Bronchial epithelial cell (primary cell): Measurements from ENCODE around the gene DMBT1. TPM values are rescaled to one million over a fixed set of nuclear protein-coding genes. Genes with fewer than 3 reads are reported as not detected.

Experiments used
- DNase-seq: peaks from one replicate; pipeline ENCODE4 v3.0.0-alpha.2; 2010; ENCODE audit warnings: low read depth
- FAIRE-seq: peaks from 2 replicates; lab custom pipeline; 2011; peaks lifted over from hg19 to GRCh38; lab: Jason Lieb, UNC
- H3K27me3 ChIP-seq: 2 replicates; pipeline ENCODE4 v1.5.1; 2011; ENCODE audit warnings: low read length; ENCODE audit not compliant: control insufficient read depth, insufficient read depth
- H3K36me3 ChIP-seq: 2 replicates; pipeline ENCODE4 v1.5.1; 2011; ENCODE audit warnings: low read length; ENCODE audit not compliant: control insufficient read depth, insufficient read depth
- H3K4me3 ChIP-seq: 2 replicates; pipeline ENCODE4 v1.5.1; 2011; ENCODE audit warnings: mild to moderate bottlenecking, low read depth, low read length, control low read depth
- CTCF ChIP-seq: IDR thresholded peaks from 2 replicates; pipeline ENCODE4 v1.5.1; 2011; ENCODE audit warnings: mild to moderate bottlenecking, moderate library complexity, low read length, control low read depth, inconsistent platforms; ENCODE audit not compliant: insufficient read depth, severe bottlenecking
- total RNA-seq: library from RNA; depleted of rRNA; stranded (reverse); fragments of >200 nt; gene quantifications from 2 replicates; pipeline ENCODE4 v1.2.1, GENCODE V29; 2014

DMBT1 gene
- total RNA-seq, 1 donor from 2014 or later: not detected

GRCh38 chr10:122662231-122662630 is 101.7 kb downstream of the DMBT1 start:
- H3K4me3 ChIP-seq: no peak overlapping the region
- H3K27me3 ChIP-seq: no peaks in the 10 kb centered on the region
- no peaks in the 10 kb centered on the region for H3K36me3 ChIP-seq
- FAIRE-seq (no peak), DNase-seq (no peak)
- TF ChIP-seq CTCF: no peak

DNA sequence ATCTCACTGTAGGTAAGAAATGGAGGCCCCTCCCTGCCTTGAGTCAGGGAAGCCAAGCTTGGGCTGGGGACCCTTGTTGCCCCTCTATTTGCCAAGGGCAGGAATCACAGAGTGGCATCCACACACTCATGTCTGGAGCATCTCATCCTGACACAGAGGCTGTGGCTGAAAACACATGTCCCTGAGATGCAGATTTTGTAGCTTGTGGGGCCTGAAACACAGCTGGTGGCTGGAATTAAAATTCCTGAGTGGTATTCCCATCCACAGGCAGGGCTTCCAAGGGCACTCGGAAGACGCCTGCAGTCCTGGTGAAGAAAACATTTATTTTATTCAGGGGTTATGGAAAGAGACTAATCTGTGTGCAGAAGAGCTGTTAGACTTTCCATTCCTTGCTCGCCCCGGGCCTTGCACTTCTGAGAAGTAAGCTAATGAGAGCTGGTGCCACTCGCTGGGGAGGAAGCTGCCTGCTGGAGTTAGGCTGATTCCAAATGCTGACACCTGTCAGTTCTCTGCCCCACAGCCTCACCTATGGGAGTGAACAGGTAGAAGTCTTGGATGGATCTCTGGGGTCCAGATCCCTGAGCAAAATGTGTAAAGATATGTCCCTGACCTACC is 103.1 kb downstream of the DMBT1 start:
- Histone ChIP-seq H3K36me3 (no peaks in the 10 kb centered on the region), H3K27me3 (no peaks in the 10 kb centered on the region), H3K4me3 (no peak overlapping the region)
- FAIRE-seq (no peak), DNase-seq (no peak)
- TF ChIP-seq CTCF: no peak

DNA sequence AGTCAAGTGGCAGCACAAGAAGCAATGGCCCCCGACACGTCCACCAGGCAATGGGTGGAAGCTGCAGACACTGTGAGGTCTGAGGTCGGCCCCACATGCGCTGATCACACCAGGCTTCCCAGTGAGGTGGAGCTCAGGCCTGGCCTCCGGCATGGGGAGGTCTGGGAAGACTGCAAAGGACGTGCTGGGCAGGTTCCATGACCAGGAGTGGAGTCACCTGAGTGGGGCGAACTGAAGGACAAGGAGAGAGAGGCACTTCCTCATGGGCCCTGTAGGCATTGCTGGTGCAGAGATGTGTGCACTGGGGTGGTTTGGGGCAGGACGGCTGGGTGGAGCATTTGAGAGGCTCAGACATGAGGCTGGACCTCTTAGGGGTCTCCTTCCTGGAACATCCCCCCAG is 103.9 kb downstream of the DMBT1 start:
- DNase-seq: no peak
- TF ChIP-seq CTCF: no peak
- Histone ChIP-seq H3K4me3 (no peak overlapping the region), H3K36me3 (no peaks in the 10 kb centered on the region), H3K27me3 (no peaks in the 10 kb centered on the region)
- FAIRE-seq: no peak

DNA sequence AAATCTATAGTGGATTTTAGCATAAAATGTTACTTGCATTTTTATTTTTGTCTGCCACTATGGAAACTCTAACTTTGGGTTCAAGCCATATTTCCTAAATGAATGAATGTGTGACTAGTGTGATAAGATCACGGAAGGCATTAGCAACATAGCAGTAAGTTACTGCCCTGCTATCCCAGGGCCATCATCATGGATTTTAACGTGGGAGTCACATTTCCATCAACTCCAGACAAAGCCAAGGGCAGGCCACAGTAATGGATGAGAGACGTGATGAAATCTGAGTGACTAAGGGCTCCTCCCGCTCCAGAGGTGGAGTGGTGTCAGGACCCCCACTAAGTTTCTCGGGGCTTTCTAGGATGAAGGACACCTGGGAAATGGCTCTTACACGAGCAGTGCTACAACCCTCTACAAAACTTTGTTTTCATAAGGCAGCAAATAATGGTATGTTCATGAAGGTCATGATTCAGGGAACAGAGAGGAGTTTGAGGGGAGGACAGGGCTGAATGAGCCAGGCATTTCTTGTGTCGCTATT is 104.8 kb downstream of the DMBT1 start:
- no peak overlapping the region for H3K4me3 ChIP-seq
- FAIRE-seq: no peak

GRCh38 chr10:122665946-122666345 is 105.4 kb downstream of the DMBT1 start:
- FAIRE-seq: no peak
- Histone ChIP-seq H3K27me3 (no peaks in the 10 kb centered on the region), H3K36me3 (no peaks in the 10 kb centered on the region), H3K4me3 (no peak overlapping the region)
- no peak for DNase-seq
- no peak for TF ChIP-seq CTCF

More for the DNA sequence above, 104.8 kb downstream of the DMBT1 start:
- no peak for TF ChIP-seq CTCF
- Histone ChIP-seq H3K27me3 (no peaks in the 10 kb centered on the region), H3K36me3 (no peaks in the 10 kb centered on the region)
- no peak for DNase-seq

- no peaks in the 10 kb centered on the region for H3K36me3 ChIP-seq
- H3K27me3 ChIP-seq: no peaks in the 10 kb centered on the region
- no peak overlapping the region for H3K4me3 ChIP-seq
- TF ChIP-seq CTCF: no peak
- FAIRE-seq (no peak), DNase-seq (no peak)
Measured at GRCh38 chr10:122669045-122669444, 108.5 kb downstream of the DMBT1 start.
